ENCODE data around the gene TRPV2.

- no peak for TF ChIP-seq CTCF (IDR thresholded peaks at IDR 0.05)
- no peak for TF ChIP-seq POLR2AphosphoS5 (IDR thresholded peaks at IDR 0.05)
- no peak for TF ChIP-seq POLR2A (IDR thresholded peaks at IDR 0.05)
- no peak for TF ChIP-seq EP300 (IDR thresholded peaks at IDR 0.05)
Observed at GRCh38 chr17:16465052-16465312, 49.6 kb downstream of the TRPV2 start.
